HTERT RPE-1 (cell line): ENCODE measurements around the gene FCAR.
"Not testable (repeated sequence)": the region's sequence is repeated elsewhere in the genome, so short reads cannot be mapped to it uniquely, and the experiment has no call there.

Source experiments
- in situ Hi-C: fragments of 300-500 bp; cut with MboI; formaldehyde crosslinking; loops from 4 replicates; pipeline ENCODE4 v1.14.3; 2020; ENCODE audit warnings: low sequenced_read_pairs

The FCAR gene

DNA sequence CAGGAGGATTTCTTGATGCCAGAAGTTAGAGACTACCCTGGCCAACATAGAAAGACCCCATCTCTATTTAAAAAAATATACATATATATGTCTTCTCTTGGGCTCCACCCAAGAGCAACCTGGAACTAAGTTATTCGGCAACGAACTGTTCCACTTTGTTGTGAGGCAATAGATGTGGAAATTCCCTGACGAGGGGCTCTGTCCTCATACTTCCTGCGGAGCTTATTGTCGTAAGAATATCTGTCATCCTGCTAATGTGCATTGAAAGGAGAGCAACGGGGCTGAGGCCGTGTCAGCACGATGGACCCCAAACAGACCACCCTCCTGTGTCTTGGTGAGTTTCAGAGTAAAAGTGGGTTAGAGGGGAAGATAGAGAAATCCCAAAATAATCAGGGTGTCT, at the start of gene FCAR:
Gene FCAR, plus strand, starts transcription at position 246 of the 400 bp plus-strand sequence. Its CDS starts 55 bp downstream, at position 301.
- in situ Hi-C loops: no loop called here

DNA sequence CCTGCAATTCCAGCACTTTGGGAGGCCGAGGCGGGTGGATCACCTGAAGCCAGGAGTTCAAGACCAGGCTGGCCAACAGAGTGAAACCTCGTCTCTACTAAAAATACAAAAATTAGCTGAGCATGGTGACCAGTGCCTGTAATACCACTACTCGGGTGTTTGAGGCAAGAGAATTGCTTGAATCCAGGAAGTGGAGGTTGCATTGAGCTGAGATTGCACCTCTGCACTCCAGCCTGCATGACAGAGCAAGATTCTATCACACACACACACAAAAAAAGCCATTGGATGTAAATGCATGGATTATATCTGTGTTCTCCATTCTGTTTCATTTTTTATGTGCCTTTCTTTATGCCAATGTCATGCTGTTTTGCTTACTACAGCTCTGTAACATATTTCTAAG, 49.6 kb upstream of the FCAR start:
- in situ Hi-C loops: not testable (repeated sequence)

DNA sequence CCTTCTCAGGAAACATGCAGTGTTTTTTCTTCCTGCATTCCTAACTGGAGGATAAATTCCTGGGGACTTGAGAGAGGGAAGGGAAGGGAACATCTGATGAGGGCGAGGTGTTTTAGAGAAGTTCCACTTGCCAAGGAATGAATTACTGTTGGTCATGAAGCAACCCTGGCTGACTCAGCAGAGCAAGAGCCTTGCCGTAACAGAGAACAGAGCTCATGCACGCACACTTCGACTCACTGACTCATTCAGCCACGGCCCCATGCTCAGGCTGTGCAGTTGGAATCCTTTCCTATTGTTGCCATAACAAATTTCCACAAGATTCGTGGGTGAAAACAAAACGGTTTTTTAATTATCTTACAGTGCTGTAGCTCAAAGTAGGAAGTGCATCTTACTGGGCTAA, 48.7 kb upstream of the FCAR start:
- in situ Hi-C loops: not testable (repeated sequence)

DNA sequence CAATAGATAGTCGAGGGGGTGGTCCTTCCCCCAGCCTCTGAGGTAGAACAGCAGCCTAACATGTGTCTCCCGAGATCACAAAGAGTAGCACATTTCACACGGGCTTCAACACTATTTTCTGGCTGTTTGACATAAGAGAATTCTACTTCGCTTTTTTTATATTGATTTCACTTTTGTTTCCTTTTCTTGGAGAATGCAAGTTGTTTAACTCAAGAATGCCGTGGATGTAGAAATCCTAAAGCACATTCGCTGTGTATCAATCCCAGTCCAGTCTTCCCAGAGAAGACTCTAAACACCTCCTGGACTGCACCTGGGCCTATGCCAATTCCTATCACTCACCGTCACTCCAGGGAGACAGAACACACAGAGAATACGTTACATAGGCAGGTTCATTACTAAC, 46.0 kb upstream of the FCAR start:
- in situ Hi-C loops: not testable (repeated sequence)

DNA sequence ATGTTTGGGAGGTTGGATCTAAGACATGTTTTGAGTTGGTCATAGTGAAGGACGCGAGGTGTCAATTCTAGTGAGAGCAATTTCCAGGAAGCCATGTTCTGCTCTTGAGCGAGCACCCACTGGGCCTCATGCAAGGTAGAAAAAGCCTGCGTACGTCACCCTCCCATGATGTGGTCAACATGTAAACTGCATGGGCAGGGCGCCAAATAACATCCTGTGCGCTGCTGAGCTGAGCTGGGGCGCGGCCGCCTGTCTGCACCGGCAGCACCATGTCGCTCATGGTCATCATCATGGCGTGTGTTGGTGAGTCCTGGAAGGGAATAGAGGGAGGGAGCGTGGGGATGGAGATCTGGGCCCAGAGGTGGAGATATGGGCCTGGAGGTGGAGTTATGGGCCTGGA, 41.5 kb upstream of the FCAR start, which contains the start of gene KIR2DS4:
Gene KIR2DS4, plus strand, starts transcription at position 181 of the 400 bp plus-strand sequence.
- in situ Hi-C loops: not testable (repeated sequence)

DNA sequence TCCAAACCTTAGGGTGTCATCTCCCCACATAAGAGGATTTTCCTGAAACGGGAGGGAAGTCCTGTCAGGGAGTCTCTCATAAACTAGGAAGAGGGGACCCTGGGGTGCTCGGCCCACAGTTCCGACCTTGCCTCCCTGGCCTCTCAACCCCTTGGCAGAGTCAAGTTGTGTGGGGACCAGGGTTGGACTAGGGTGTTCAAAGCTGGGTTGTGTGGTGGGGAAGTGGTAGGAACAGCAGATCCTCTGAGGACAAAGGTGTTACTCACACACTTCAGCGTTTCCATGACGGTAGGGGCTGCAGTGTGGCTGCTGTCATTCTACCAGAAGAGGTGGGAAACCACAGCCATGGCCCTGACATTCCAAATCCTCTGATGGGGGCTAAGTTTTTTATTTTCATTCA, 38.9 kb upstream of the FCAR start:
- in situ Hi-C loops: not testable (repeated sequence)

DNA sequence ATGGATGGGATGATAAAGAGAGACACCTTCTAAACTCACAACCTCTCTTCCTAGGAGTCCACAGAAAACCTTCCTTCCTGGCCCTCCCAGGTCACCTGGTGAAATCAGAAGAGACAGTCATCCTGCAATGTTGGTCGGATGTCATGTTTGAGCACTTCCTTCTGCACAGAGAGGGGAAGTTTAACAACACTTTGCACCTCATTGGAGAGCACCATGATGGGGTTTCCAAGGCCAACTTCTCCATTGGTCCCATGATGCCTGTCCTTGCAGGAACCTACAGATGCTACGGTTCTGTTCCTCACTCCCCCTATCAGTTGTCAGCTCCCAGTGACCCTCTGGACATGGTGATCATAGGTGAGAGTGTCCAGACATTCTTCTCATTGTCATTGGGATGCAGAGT, 36.5 kb upstream of the FCAR start:
- in situ Hi-C loops: not testable (repeated sequence)

DNA sequence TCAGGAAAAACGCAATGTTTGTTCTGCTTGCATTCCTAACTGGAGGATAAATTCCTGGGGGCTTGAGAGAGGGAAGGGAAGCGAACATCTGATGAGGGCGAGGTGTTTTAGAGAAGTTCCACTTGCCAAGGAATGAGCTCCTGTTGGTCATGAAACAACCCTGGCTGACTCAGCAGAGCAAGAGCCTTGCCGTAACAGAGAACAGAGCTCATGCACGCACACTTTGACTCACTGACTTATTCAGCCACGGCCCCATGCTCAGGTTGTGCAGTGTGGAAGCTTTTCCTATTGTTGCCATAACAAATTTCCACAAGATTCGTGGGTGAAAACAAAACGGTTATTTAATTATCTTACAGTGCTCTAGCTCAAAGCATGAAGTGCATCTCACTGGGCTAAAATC, 30.9 kb upstream of the FCAR start:
- in situ Hi-C loops: not testable (repeated sequence)

DNA sequence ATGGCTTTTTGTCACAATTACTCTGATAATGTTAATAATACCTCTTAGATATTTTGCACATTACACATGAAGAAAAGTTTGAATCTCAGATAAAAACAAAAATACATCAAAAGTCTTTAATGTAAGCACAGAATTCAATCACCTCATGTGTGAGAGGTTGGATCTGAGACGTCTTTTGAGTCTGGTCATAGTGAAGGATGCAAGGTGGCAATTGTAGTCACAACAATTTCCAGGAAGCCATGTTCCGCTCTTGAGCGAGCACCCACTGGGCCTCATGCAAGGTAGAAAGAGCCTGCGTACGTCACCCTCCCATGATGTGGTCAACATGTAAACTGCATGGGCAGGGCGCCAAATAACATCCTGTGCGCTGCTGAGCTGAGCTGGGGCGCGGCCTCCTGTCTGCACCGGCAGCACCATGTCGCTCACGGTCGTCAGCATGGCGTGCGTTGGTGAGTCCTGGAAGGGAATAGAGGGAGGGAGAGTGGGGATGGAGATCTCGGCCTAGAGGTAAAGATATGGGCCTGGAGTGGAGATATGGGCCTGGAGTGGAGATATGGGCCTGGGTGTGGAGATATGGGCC, 23.9 kb upstream of the FCAR start, which contains the start of gene KIR3DL2:
Gene KIR3DL2, plus strand, starts transcription at position 383 of the 580 bp plus-strand sequence. Its CDS starts 33 bp downstream, at position 416.
- in situ Hi-C loops: not testable (repeated sequence)

DNA sequence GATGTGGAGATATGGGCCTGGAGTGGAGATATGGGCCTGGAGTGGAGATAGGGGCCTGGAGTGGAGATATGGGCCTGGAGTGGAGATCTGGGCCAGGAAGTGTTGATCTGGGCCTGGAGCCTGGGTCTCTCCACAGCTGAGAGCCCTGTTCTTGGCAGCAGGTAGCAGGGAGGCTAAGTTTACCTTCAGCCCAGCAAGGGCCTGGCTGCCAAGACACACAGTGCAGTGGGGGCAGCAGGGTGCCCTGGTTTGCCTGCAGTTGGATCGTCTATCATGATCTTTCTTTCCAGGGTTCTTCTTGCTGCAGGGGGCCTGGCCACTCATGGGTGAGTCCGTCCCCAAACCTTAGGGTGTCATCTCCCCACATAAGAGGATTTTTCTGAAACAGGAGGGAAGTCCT, 23.1 kb upstream of the FCAR start:
- in situ Hi-C loops: no loop called here

DNA sequence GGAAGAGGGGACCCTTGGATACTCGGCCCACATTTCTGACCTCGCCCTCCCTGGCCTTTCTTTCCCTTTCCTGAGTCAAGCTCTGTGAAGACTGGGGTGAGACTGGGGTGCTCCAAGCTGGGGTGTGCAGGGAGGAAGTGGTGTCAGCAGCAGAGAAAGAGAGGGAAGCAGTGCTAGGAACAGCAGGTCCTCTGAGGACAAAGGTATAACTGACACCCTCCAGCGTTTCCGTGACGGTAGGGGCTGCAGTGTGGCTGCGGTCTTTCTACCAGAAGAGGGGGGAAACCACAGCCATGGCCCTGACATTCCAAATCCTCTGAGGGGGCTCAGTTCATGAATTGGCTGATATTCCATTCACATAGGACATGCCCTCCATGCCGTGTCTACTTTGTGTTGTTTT, 22.7 kb upstream of the FCAR start:
- in situ Hi-C loops: no loop called here

DNA sequence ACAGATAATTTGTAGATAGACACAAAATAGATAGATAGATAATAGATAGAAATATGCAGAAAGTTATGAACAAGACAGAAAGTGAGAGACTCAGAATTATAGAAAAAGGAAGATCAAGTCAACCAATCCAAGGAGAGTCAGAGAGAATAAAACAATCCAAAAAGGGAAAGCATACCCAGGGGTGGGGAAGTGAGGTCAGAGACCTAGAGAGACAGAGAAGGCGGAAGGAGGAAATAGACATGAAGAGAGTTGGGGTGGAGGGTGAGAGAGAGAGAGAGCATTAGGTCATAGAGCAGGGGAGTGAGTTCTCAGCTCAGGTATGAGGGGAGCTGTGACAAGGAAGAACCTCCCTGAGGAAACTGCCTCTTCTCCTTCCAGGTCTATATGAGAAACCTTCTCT, 18.8 kb upstream of the FCAR start:
- in situ Hi-C loops: not testable (repeated sequence)

DNA sequence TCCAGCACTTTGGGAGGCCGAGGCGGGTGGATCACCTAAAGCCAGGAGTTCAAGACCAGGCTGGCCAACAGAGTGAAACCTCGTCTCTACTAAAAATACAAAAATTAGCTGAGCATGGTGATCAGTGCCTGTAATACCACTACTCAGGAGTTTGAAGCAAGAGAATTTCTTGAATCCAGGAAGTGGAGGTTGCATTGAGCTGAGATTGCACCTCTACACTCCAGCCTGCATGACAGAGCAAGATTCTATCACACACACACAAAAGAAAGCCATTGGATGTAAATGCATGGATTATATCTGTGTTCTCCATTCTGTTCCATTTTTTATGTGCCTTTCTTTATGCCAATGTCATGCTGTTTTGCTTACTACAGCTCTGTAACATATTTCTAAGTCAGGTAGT, 15.6 kb upstream of the FCAR start:
- in situ Hi-C loops: not testable (repeated sequence)

DNA sequence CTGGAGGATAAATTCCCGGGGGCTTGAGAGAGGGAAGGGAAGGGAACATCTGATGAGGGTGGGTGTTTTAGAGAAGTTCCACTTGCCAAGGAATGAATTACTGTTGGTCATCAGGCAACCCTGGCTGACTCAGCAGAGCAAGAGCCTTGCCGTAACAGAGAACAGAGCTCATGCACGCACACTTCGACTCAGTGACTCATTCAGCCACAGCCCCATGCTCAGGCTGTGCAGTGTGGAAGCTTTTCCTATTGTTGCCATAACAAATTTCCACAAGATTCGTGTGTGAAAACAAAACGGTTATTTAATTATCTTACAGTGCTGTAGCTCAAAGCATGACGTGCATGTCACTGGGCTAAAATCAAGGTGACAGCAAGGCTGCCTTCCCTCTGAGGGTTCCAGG, 14.6 kb upstream of the FCAR start:
- in situ Hi-C loops: not testable (repeated sequence)

DNA sequence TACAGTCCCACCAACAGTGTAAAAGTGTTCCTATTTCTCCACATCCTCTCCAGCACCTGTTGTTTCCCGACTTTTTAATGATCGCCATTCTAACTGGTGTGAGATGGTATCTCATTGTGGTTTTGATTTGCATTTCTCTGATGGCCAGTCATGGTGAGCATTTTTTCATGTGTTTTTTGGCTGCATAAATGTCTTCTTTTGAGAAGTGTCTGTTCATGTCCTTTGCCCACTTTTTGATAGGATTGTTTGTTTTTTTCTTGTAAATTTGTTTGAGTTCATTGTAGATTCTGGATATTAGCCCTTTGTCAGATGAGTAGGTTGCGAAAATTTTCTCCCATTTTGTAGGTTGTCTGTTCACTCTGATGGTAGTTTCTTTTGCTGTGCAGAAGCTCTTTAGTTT, 10.6 kb upstream of the FCAR start:
- in situ Hi-C loops: not testable (repeated sequence)

DNA sequence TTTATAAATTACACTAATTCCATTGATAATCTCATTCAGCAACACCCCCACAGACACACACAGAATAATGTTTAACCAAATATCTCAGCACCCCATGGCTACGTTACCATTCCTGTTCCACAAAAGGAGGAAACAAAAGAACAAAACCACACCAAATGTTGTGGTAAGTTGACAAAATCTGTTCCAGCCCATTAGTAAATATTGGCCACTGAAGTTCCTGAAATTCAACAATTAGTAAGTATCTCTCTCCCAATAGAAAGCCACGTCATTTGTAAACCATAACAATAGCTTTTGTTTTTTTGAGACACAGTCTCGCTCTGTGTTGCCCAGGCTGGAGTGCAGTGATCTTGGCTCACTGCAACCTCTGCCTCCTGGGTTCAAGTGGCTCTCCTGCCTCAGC, 2.3 kb upstream of the FCAR start:
- in situ Hi-C loops: no loop called here

DNA sequence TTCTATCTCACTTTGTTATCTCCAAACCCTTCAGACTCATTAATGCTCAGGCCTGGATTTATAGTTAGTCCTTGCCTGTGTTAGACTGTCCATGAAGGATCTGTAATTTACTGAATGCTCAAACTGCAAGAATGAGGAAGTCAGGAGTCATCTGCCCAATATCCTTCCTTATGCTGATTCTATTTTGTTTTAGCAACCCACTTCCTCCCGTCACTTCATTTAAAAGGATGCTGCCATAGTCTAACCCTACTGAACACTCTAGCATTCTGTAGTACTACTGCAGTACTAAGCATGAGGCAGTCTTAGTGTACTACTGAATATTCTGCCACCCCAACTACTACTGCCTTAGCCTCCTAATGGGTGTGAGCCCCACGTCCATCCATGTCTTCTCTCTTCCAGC, 1.5 kb downstream of the FCAR start:
- in situ Hi-C loops: no loop called here

DNA sequence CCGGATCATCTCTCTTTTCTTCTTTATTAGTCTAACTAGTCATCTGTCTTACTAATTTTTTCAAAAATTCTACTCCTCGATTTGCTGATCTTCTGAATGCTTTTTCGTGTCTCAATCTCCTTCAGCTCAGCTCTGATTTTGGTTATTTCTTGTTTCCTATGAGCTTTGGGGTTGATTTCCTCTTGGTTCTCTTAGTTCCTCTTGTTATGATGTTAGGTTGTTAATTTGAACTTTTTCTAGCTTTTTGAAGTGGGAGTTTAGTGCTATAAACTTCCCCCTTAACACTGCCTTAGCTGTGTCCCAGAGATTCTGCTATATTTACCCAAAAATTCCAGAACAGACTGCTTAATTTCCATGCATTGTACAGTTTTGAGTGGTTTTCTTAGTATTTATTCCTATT, 3.4 kb downstream of the FCAR start:
- in situ Hi-C loops: no loop called here

DNA sequence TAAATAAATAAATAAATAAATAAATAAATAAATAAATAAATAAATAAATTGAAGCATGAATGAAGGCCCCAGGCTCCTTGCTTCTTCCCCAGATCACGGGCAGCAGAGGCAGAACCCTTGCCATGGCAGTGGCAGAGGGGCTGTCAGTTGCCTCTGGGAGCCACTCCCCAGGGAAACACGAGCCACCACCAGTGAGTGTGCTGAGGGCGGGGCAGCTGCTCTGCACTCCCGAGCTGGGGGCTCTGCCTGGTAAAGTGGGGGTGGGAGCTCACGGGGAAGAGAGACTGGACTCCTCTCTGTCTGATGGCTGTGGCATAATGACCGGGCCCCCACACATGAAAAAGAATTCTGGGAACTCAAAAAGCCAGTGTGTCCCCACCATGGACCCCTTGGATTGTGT, 7.8 kb downstream of the FCAR start:
- in situ Hi-C loops: no loop called here

DNA sequence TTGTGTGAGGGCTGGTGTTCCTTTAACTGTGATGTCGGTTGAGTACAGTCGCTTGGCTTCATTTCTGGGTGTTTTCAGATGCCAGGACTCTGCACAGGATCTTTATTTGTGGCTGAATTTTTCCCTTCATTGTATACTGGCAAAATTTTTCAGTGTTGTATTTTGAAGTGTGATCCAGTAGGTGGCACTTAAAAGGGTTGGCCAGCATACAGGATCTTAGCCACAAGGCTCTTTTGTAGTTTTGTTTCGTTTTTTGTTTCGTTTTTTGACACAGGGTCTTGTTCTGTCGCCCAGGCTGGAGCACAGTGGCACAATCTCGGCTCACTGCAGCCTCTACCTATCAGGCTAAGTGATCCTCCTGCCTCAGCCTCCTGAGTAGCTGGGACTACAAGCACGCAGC, 8.7 kb downstream of the FCAR start:
- in situ Hi-C loops: no loop called here

DNA sequence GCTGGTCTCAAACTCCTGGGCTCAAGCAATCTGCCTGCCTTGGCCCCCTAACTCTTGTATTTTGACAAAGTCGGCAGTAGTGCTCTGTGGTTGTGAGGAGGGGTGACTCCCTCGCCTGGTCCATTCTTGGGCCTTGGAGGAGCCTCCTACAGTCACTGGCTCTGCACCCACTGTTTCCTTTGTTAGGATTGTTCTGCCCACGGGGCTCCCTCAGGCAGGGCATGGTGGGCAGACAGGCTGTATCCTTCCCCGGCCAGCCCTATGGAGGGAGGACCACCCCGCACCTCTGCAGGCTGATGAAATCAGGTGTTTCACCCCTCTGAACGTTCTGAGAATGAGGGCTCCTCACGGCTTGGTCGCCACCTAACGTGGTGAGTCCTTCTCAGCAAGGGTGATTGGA, 9.2 kb downstream of the FCAR start:
- in situ Hi-C loops: no loop called here

DNA sequence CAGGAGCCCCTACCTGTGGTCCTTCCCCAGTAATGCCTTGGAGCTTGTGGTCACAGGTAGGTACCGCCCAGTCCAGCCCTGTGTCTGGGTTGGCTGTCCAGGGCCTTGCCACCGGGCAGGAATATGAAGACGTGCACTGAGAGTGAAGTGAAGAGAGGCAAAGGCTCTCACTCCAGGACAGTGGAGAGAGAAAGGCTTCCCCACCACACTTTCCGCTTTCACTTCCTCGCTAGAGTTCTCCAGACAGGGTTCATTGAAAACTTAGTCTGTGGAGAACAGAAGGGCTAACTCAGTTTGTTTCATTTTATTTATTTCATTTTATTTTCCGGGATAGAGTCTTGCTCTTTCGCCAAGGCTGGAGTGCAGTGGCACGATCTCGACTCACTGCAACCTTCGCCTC, 14.2 kb downstream of the FCAR start:
- in situ Hi-C loops: no loop called here

DNA sequence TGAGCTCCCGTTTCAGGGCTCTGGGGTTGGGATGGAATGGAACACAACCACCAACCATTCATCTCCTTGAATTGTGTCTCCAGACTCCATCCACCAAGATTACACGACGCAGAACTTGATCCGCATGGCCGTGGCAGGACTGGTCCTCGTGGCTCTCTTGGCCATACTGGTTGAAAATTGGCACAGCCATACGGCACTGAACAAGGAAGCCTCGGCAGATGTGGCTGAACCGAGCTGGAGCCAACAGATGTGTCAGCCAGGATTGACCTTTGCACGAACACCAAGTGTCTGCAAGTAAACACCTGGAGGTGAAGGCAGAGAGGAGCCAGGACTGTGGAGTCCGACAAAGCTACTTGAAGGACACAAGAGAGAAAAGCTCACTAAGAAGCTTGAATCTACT, 15.5 kb downstream of the FCAR start:
- in situ Hi-C loops: no loop called here
